Astrocyte (in vitro differentiated cells and primary cell): ENCODE measurements around the gene C4orf54. TPM values are rescaled to one million over a fixed set of nuclear protein-coding genes. Genes with fewer than 3 reads are reported as not detected.

Experiments used
- DNase-seq: peaks from one replicate; pipeline ENCODE4 v3.0.0-alpha.2; 2010; ENCODE audit warnings: low read depth
- FAIRE-seq: peaks from 2 replicates; lab custom pipeline; 2011; peaks lifted over from hg19 to GRCh38; lab: Jason Lieb, UNC
- H2AFZ ChIP-seq: 2 replicates; pipeline ENCODE4 v1.6.0; 2012; ENCODE audit warnings: low read depth, low read length, inconsistent platforms
- H3K27ac ChIP-seq: 2 replicates; pipeline ENCODE4 v1.5.1; 2011; ENCODE audit warnings: low read depth, low read length, inconsistent platforms
- H3K27me3 ChIP-seq: 2 replicates; pipeline ENCODE4 v1.6.0; 2011; ENCODE audit warnings: low read length, inconsistent platforms; ENCODE audit not compliant: insufficient read depth
- H3K36me3 ChIP-seq: 2 replicates; pipeline ENCODE4 v1.5.1; 2011; ENCODE audit warnings: low read length, inconsistent platforms; ENCODE audit not compliant: insufficient read depth
- H3K4me1 ChIP-seq: 2 replicates; pipeline ENCODE4 v1.5.1; 2011; ENCODE audit warnings: low read length, inconsistent platforms; ENCODE audit not compliant: insufficient read depth
- H3K4me2 ChIP-seq: 2 replicates; pipeline ENCODE4 v1.6.0; 2012; ENCODE audit warnings: low read length, inconsistent platforms
- H3K4me3 ChIP-seq: 2 replicates; pipeline ENCODE4 v1.5.1; 2011; ENCODE audit warnings: low read depth, mild to moderate bottlenecking, low read length, inconsistent platforms; ENCODE audit not compliant: insufficient read depth
- H3K79me2 ChIP-seq: 2 replicates; pipeline ENCODE4 v1.6.0; 2012; ENCODE audit warnings: mild to moderate bottlenecking, low read length, inconsistent platforms; ENCODE audit not compliant: insufficient read depth
- H3K9ac ChIP-seq: 2 replicates; pipeline ENCODE4 v1.6.0; 2012; ENCODE audit warnings: mild to moderate bottlenecking, low read length, inconsistent platforms
- H3K9me3 ChIP-seq: 2 replicates; pipeline ENCODE4 v1.5.1; 2012; ENCODE audit warnings: low read depth, mild to moderate bottlenecking, low read length, inconsistent platforms; ENCODE audit not compliant: insufficient read depth
- H4K20me1 ChIP-seq: 2 replicates; pipeline ENCODE4 v1.6.0; 2012; ENCODE audit warnings: low read length, inconsistent platforms; ENCODE audit not compliant: insufficient read depth
- H3K27ac Mint-ChIP-seq: one replicate; pipeline ENCODE4 v1.8.0; 2021; ENCODE audit warnings: mild to moderate bottlenecking, mixed read lengths; ENCODE audit not compliant: unreplicated experiment
- H3K27me3 Mint-ChIP-seq: one replicate; pipeline ENCODE4 v1.8.0; 2021; ENCODE audit warnings: low read depth, mixed read lengths; ENCODE audit not compliant: unreplicated experiment
- H3K36me3 Mint-ChIP-seq: one replicate; pipeline ENCODE4 v1.8.0; 2021; ENCODE audit warnings: low read depth, mixed read lengths; ENCODE audit not compliant: unreplicated experiment
- H3K4me1 Mint-ChIP-seq: one replicate; pipeline ENCODE4 v1.8.0; 2021; ENCODE audit warnings: low read depth, mixed read lengths; ENCODE audit not compliant: unreplicated experiment
- H3K4me3 Mint-ChIP-seq: one replicate; pipeline ENCODE4 v1.8.0; 2021; ENCODE audit warnings: mild to moderate bottlenecking, moderate library complexity, mixed read lengths; ENCODE audit not compliant: unreplicated experiment
- H3K9me3 Mint-ChIP-seq: one replicate; pipeline ENCODE4 v1.8.0; 2021; ENCODE audit warnings: mild to moderate bottlenecking, mixed read lengths; ENCODE audit not compliant: unreplicated experiment
- EZH2 ChIP-seq: IDR thresholded peaks from 2 replicates; pipeline ENCODE4 v1.6.1; 2012; ENCODE audit warnings: mild to moderate bottlenecking, low read length, inconsistent platforms; ENCODE audit not compliant: insufficient read depth
- total RNA-seq: library from RNA; stranded (reverse); gene quantifications from 2 replicates; pipeline ENCODE4 v1.2.1, GENCODE V29; 2021
- TF ChIP-seq, protein P1 (sequence below): IDR thresholded peaks from 2 replicates; pipeline ENCODE4 v1.5.1; 2011; ENCODE audit warnings: low read depth, mild to moderate bottlenecking, inconsistent platforms, low read length, moderate library complexity; ENCODE audit not compliant: insufficient read depth

C4orf54 gene
- total RNA-seq, 1 donor from 2014 or later, result not detected

DNA sequence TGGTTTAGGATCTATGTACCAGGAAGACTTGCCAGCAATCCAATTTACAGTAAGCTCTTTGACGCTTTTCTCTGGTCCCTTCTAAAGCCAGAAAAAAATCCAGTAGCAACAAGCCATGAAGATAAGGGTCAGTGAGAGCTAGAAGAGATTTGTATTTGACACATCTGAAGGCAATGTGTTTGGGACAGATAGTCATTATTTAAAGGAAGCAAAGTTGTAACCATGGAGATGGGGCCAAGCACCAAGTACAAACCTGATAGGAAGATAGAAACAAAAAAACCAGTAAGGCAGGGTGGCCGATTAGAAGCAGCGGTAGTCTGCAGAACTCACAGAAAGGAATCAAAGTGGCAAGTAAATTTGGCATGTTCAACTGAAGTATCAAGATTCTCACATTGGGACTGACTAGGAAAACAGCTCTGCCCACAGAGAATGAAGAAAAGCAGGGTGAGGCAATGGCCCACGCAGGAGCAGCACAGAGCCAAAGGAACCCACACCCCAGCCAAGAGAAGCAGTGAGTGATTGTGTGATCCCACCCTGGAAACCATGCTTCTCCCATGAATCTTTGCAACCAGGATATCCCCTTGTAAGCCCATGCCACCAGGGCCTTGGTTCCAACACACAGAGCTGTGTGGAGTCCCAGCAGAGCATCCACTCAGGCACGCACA is 12.9 kb upstream of the C4orf54 start:
- Histone ChIP-seq H3K4me1 (no peaks in the 10 kb centered on the region), H3K4me3 (no peak overlapping the region), H3K36me3 (no peaks in the 10 kb centered on the region), H3K9ac (no peak overlapping the region), H3K27me3 (no peaks in the 10 kb centered on the region), H3K79me2 (no peaks in the 10 kb centered on the region), H2AFZ (no peak overlapping the region), H3K4me2 (no peak overlapping the region), H3K9me3 (peaks cover 5% of the 10 kb centered on the region), H3K27ac (no peak overlapping the region), H4K20me1 (no peaks in the 10 kb centered on the region)
- TF ChIP-seq, protein P1, sequence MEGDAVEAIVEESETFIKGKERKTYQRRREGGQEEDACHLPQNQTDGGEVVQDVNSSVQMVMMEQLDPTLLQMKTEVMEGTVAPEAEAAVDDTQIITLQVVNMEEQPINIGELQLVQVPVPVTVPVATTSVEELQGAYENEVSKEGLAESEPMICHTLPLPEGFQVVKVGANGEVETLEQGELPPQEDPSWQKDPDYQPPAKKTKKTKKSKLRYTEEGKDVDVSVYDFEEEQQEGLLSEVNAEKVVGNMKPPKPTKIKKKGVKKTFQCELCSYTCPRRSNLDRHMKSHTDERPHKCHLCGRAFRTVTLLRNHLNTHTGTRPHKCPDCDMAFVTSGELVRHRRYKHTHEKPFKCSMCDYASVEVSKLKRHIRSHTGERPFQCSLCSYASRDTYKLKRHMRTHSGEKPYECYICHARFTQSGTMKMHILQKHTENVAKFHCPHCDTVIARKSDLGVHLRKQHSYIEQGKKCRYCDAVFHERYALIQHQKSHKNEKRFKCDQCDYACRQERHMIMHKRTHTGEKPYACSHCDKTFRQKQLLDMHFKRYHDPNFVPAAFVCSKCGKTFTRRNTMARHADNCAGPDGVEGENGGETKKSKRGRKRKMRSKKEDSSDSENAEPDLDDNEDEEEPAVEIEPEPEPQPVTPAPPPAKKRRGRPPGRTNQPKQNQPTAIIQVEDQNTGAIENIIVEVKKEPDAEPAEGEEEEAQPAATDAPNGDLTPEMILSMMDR, result no peak
- no peak for TF ChIP-seq EZH2
- Mint-ChIP-seq H3K4me3 (no peak overlapping the region), H3K27me3 (no peaks in the 10 kb centered on the region), H3K9me3 (peaks cover 15% of the 10 kb centered on the region), H3K27ac (no peak overlapping the region), H3K4me1 (no peaks in the 10 kb centered on the region), H3K36me3 (no peaks in the 10 kb centered on the region)
- FAIRE-seq, result no peak
- DNase-seq, result no peak

DNA sequence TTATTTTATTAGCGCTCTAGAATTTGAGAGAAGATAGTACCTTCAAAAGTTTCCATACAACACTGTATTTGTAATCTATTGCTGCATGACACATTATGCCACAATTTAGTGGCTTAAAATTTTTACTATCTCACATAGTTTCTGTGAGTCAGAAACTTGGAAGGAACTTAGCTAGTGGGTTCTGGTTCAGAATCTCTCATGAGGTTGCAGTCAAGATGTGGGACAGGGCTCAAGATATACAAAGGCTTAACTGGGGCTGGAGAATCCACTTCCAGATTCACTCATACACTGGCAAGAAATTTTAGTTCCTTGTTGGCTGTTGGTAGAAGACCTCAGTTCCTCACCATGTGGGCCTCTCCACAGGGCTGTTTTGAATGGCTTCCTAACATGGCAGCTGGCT is 11.5 kb upstream of the C4orf54 start:
- Histone ChIP-seq H3K4me2 (no peak overlapping the region), H4K20me1 (no peaks in the 10 kb centered on the region), H3K4me3 (no peak overlapping the region), H3K4me1 (no peaks in the 10 kb centered on the region), H3K9me3 (peaks cover 5% of the 10 kb centered on the region), H3K9ac (no peak overlapping the region), H3K27me3 (no peaks in the 10 kb centered on the region), H2AFZ (no peak overlapping the region), H3K79me2 (no peaks in the 10 kb centered on the region), H3K27ac (no peak overlapping the region), H3K36me3 (no peaks in the 10 kb centered on the region)
- no peak for TF ChIP-seq EZH2
- TF ChIP-seq, protein P1, result no peak
- H3K4me1 Mint-ChIP-seq, result no peaks in the 10 kb centered on the region
- H3K9me3 Mint-ChIP-seq, result peaks cover 12% of the 10 kb centered on the region
- no peak overlapping the region for H3K4me3 Mint-ChIP-seq
- DNase-seq, result peak; percentile 35
- no peaks in the 10 kb centered on the region for H3K27me3 Mint-ChIP-seq
- H3K27ac Mint-ChIP-seq, result no peak overlapping the region
- no peak for FAIRE-seq
- H3K36me3 Mint-ChIP-seq, result no peaks in the 10 kb centered on the region

DNA sequence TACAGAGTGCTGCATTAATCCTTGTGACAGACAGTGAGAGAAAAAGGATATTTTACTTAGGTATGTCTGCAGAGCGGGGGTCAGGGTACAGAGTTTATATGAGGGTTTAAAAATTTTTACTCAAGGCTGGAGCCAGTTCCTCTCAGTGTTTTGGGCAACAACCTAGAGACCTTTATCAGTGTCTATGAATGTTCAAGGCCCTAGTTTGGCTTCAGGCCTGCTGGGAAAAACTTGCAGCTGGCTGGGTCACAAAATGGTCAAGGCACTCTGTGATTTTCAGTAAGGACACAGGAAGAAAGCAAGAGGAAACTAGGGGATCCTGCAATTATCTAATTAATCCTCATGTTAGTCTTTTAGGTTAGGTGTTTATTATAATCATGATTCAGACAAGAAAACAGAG is 10.8 kb upstream of the C4orf54 start:
- Histone ChIP-seq H3K4me1 (no peaks in the 10 kb centered on the region), H3K4me2 (no peak overlapping the region), H3K27me3 (no peaks in the 10 kb centered on the region), H3K9me3 (peaks cover 5% of the 10 kb centered on the region), H3K9ac (no peak overlapping the region), H3K79me2 (no peaks in the 10 kb centered on the region), H2AFZ (no peak overlapping the region), H3K27ac (no peak overlapping the region), H3K36me3 (no peaks in the 10 kb centered on the region), H3K4me3 (no peak overlapping the region), H4K20me1 (no peaks in the 10 kb centered on the region)
- peaks cover 9% of the 10 kb centered on the region for H3K9me3 Mint-ChIP-seq
- no peak for FAIRE-seq
- no peaks in the 10 kb centered on the region for H3K36me3 Mint-ChIP-seq
- no peak for TF ChIP-seq EZH2
- TF ChIP-seq, protein P1, result no peak
- H3K27ac Mint-ChIP-seq, result no peak overlapping the region
- H3K4me3 Mint-ChIP-seq, result no peak overlapping the region
- no peak for DNase-seq
- H3K4me1 Mint-ChIP-seq, result no peaks in the 10 kb centered on the region
- no peaks in the 10 kb centered on the region for H3K27me3 Mint-ChIP-seq
